Stimulated activated CD8-positive, alpha-beta memory T cell treated with anti-CD3 and anti-CD28 coated beads, Interleukin-2, amount 100 ng/mL, for 1 hour (primary cell): Measurements from ENCODE around the gene CYBA.

Experiments
- DNase-seq, 2 donors: peaks; one replicate each; pipeline ENCODE4 v3.0.0-alpha.2; 2020; ENCODE audit warnings: low read depth in 2 of 2

CYBA gene

GRCh38 chr16:88647178-88648070, 3.4 kb downstream of the CYBA start:
- no peak for DNase-seq

- DNase-seq = no peak
These were observed 4.4 kb downstream of the CYBA start for GRCh38 chr16:88646345-88647034.

- DNase-seq = no peak
These were observed 4.9 kb downstream of the CYBA start for GRCh38 chr16:88645941-88646340.

GRCh38 chr16:88645455-88645854, 5.4 kb downstream of the CYBA start:
- no peak for DNase-seq

- DNase-seq = no peak
These were observed 7.3 kb downstream of the CYBA start for GRCh38 chr16:88643644-88643932.

- DNase-seq = no peak
These were observed 7.8 kb downstream of the CYBA start for GRCh38 chr16:88642881-88643643.

GRCh38 chr16:88640498-88641247, 10.2 kb downstream of the CYBA start:
- no peak for DNase-seq

- DNase-seq = no peak
These were observed 10.8 kb downstream of the CYBA start for GRCh38 chr16:88640039-88640495.

GRCh38 chr16:88639231-88640038, 11.4 kb downstream of the CYBA start:
- DNase-seq = no peak

GRCh38 chr16:88638323-88639230, 12.3 kb downstream of the CYBA start, which contains the start of gene IL17C:
TSS of gene IL17C (plus strand) at chr16:88638572. CDS start at chr16:88638642, 70 bp downstream.
- no peak for DNase-seq

GRCh38 chr16:88636488-88637265, 14.2 kb downstream of the CYBA start:
- DNase-seq = no peak

- no peak for DNase-seq
These were observed 15.1 kb downstream of the CYBA start for GRCh38 chr16:88635671-88636319.

GRCh38 chr16:88634994-88635670, 15.7 kb downstream of the CYBA start:
- DNase-seq = no peak

- peak; percentile 33 to 41 for DNase-seq
These were observed 16.5 kb downstream of the CYBA start for GRCh38 chr16:88634141-88634993.

- peak in 1 of 2 donors; percentile 30 for DNase-seq
These were observed 17.1 kb downstream of the CYBA start for GRCh38 chr16:88633684-88634140.

GRCh38 chr16:88632587-88632930, 18.3 kb downstream of the CYBA start:
- DNase-seq = no peak
